HCEC 1CT (cell line): Measurements from ENCODE around the gene TDRD3.
"Not testable (repeated sequence)": the region's sequence is repeated elsewhere in the genome, so short reads cannot be mapped to it uniquely, and the experiment has no call there.

ENCODE experiments used
- DNase-seq: peaks from one replicate; pipeline ENCODE4 v3.0.0-alpha.2; 2017

Gene TDRD3

DNA sequence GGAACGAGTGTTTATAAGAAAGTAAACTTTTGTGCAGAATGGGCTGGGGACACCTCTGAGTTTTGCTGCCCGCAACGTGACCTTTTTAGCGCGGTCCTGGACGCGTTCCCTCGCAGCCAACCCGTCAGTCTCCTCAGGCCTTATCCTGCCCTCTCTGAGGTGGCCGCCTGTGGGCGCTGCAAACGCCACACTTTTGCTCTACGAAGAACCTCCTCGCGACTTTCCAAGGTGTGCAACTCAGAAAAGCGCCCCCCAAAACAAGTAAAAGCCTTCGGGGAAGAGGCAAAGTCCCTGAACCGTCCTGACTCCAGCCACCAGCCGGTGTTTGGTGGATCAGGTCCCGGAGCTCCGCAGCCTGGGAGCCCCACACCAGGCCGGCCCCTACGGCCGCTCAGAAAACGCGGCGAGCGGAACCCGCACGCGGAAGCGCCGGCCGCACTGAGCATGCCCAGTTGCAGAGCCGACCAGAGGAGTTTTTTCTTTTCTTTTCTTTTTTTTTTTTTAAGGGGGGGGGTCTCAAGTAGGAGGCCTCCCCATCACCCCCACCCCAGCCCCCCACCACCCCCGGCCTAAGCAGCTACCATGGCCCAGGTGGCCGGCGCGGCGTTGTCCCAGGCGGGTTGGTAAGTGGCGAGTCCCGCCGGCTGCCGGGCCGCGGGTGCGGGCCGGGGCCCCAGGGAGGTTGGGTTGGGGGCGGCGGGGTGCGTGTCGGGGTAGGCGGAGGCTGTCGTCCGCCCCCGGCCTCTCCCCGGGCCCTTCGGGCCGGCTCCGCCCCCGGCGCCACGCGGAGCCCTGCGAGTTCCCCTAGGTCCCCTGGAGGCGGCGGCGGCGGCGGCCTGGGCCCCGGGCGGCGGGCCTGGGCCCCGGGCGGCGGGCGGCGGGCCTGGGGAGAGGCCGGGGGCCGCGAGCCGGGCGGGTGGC, at the start of gene TDRD3:
TSS of gene TDRD3 (plus strand) at position 438 of the 921 bp plus-strand sequence. CDS start at position 583, 145 bp downstream.
- DNase-seq, result peak; percentile 84

DNA sequence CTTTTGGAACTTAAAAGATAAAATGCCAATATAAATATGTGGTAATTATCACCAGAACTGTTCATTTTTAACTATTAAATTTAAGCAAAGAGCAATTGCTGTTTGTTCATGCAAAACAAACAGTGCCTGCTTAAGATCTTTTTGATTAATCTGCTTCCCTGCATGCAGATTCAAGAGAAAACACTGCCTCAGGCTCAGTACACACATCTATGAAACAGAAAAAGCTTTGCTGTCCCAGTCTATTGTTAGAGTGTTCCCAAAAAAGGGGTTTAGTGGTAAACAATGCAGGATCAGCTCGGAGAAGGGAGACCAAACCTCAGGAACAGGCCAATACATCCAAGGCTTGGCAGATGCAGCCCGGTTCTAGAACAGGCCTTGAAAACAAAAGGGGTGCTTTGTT, 49.3 kb upstream of the TDRD3 start:
- no peak for DNase-seq

DNA sequence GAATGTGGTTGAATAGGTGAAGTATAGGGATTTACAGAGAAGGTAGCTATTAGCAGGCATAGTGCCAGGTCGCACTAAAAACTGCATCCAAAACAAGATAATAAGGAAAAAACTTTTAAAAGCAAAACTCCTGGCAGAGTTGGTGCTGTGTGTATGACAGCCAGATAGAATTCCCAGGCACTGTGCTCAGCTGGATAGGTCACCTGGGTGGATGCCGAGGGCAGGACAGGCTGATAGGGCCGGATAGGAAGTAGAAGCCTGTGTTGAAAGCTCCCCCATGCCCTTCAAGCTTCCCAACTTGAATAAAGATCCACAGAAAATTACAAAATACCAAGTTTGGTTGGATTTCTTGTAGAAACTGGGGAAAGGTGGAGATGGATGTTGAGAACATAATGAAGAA, 48.9 kb upstream of the TDRD3 start:
- no peak for DNase-seq

DNA sequence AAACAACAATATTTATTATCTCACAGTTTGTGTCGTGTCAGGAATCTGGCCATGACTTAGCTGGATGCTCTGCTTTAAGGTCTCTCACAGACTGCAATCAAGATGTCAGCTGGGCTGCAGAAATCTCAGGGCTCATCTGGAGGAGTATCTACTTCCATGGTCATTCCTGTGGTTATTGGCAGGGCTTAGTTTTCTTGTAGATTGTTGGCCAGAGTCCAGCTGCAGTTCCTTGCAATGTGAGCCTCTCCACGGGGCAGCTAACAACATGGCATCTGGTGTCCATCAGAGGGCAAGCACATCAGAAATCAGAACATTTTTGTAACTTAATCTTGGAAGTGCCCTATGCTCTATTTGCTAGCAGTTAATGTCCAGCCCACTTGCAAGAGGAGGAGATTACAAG, 45.7 kb upstream of the TDRD3 start:
- DNase-seq, result peak; percentile 75

DNA sequence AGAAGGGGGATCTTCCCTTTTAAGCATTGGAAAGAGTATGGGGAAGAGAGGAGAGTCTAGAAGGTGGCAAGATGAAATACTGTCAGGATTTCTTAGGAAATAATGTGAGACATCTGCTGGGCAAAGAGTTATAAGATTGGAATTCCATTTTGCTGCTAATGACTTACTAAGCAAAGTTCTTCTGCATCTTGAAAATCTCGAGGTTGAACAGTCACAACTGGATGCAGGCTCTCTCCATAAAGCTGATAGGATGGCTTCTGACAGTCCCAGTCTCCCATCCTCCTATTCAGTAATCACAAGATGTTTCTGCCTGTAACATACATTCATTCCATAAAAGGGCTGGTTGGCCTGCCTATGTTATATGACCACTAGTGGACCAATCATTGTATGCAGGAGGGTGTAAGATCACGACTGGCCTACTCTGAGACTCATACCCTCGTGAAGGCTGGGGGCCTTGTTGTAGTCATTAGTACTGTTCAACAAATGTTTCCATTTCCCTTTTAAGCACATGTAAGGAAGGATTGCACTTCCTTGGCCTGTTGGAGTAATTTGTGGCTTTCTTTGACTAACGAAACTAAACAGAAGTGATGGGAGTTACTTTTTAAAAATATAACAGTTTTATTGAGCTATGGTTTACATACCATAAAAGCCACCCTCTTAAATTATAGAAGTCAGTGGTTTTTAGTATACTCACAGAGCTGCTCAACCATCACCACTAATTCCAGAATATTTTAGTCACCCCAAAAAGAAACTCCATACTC, 45.0 kb upstream of the TDRD3 start:
- DNase-seq, result peak; percentile 31

DNA sequence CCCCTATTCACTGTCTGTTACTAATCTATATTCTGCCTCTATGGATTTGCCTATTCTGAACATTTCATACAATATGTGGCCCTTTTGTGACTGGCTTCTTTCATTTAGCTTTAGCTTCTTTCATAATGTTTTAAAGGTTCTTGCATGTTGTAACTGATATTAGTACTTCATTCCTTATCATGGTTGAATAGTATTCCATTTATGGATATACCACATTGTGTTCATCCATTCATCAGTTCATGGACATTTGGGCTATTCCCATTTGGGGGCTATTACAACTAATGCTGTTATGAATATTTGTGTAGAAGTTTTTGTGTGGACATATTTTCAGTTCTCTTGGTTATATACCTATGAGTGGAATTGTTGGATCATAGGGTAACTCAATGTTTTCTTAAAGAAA, 44.4 kb upstream of the TDRD3 start:
- DNase-seq, result no peak

DNA sequence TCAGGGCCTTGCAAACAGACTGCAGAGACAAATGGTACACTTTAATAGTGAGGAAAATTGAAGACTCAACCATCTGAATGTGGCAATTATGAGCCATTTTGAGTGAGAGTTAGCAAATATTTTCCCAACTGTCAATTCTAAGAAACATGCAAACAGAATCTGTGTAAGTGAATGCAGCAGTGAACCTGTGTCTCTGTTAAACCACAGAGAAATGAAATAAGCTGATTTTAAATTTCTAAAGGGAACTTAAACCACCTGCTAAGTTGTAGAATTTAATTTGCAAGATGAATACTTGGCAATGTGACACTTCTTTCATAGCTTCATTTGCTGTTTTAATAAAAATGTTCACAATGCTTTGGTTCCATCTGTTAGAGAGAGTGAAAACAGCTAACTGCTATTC, 42.0 kb upstream of the TDRD3 start:
- DNase-seq, result no peak

DNA sequence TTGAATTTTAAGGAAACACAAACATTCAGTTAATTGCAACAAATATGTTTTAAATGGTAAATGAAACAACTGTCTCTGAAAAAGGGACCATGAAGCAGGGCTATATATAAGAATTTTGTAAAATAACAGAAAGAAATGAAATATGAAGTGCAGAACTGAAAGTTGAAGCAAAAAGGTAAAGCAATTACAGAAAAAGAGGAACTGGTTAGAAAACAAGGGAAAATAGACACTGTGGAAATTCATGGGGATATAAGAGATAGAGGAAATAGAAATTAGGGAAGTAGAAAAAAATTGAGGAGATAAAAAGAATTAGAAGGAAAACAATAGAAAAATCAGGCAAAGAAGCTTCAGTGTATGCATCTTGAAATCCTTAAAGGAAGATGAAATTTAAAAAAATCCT, 40.0 kb upstream of the TDRD3 start:
- no peak for DNase-seq

DNA sequence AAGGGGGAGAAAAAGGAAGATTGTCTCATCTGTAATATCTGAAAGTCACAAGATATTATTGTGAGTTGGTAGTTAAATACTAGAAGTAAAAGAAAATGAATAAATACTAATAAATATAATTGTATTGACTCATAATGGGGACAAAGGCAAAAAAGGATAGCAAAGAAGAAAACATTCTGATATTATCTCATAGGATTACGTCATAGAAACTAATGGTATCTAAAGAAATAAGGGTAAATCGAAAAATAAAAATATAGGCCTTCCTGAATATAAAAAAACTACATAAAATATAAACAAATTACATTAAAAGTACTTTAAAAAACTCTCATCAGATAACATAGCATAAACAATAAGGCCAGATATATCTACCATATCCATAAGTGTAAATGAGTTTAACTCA, 38.6 kb upstream of the TDRD3 start:
- no peak for DNase-seq

DNA sequence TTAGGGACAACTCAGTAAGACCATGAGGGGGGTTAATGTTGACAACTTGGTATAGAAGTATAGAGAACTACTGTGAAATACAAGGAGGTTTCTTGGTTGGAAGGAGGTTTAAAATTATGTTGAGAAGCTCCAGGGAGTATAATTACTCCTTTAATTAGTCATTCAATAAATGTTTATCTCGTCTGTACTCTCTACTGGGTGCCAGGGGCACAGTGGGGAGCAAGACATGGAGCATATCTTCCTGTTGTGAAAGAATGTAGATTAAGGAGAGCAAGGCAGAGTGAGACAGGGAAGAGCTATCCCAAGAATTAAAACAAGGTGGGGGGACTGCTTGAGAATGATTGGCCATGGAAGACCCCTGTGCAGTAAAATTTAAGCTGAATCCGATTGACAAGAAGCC, 33.7 kb upstream of the TDRD3 start:
- DNase-seq, result no peak

DNA sequence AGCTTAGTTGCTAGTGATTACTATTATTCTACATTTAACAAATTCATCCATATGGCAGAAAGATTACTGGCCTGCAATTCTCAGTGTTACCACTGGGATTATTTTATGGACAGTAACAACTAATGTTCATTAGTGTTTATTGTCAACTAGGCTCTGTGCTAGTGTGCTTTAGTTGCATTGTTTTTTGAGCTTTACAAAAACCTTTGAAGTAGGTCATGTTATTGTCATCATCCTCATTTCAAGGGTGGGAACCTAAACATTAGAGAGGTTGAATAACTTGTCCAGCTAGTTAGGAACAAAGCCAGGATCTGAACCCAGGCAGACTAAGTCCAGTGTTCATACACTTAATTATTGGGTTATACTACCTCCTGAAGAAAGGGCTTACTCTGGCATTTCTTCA, 27.8 kb upstream of the TDRD3 start:
- no peak for DNase-seq

DNA sequence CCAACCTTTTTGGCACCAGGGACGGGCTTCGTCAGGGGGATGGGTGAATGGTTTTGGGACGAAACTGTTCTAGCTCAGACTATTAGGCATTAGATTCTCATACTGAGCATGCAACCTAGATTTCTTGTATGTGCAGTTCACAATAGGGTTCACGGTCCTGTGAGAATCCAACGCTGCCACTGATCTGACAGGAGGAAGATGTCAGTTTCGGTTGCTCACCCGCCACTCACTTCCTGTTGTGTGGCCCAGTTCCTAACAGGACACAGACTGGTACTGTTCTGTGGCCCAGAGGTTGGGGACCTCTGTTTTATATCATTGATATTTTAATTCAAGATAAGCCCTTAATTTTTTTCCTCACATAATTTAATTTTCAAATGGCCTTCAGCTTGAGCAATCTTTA, 26.7 kb upstream of the TDRD3 start:
- no peak for DNase-seq

DNA sequence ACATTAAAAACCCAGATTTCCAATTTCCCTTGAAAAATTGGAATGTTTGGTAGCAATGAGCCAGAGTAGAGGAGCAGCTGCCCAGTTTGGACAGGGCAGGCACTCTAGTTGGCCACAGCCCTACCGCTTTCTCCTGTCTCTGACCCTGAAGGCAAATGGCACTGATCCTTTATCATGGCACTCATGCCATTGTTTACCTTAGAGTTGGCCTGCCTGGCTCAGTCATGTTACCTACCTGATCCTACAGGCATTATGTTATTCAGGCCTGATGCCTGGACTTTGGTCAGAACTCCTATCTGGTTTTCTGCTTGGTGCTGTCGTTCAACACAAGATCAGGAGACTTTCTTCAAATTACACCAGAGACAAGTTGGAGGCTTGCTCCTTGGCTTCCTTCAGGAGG, 24.9 kb upstream of the TDRD3 start:
- no peak for DNase-seq

DNA sequence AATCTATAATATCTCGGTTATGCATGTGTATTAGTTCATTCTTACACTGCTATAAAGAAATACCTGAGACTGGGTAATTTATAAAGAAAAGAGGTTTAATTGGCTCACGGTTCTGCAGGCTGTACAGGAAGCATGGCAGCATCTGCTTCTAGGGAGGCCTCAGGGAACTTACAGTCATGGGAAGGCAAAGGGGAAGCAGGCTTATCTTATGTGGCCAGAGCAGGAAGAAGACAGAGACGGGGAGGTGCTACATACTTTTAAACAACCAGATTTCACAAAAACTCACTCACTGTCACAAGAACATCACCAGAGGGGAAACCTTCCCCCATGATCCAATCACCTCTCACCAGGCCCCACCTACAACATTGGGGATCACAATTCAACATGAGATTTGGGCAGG, 17.7 kb upstream of the TDRD3 start:
- not testable (repeated sequence) for DNase-seq

DNA sequence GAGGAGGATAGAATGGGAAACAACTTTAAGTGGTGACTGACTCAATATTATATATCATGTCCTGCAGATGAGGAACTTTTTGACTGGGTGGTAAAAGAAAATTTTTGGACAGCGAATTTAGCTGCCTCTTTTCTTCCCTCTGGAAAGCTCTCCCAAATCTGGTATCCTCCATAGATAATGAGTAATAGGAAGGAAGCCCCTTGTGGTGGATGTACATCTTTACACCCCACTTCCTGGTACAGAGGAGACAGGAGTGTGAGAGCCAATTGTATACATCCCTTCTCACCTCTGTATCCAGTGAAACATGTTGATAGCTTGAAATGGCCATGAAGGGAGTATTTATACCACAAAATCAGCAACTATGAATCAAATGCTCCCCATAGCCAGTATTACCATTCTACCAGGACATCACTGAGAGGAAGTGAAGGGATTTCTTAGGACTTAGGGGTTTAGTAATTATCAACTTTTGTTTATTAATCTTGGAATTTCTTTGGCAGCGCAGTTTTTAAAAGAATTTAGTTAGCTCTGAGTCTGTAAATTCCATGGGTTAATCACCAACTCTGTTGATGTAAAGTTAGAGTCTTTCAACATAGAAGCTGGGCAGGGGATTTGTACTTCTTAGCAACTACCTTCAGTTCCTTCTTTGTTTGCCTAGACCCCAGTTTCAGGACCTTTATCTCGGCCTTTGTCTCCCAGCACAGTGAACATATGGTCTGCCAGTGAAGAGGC, 17.0 kb upstream of the TDRD3 start:
- no peak for DNase-seq

DNA sequence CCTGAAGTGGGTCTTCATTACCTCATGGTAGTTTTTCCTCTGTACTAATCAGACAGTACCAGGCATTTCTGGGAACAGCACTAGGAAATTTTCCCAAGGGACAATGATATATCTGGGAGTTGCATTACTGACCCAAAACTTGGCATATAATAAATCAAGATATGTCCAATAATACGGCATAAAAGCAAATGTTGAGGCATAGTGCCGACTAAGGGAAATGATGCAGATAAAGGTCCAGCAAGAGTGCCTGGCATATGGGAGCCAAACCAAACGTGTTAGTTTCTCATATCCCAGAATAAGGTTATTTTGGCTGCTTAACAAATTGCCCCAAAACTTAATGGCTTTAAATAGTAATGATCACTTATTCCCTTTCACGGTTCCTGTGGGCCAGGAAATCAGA, 12.1 kb upstream of the TDRD3 start:
- DNase-seq, result no peak

DNA sequence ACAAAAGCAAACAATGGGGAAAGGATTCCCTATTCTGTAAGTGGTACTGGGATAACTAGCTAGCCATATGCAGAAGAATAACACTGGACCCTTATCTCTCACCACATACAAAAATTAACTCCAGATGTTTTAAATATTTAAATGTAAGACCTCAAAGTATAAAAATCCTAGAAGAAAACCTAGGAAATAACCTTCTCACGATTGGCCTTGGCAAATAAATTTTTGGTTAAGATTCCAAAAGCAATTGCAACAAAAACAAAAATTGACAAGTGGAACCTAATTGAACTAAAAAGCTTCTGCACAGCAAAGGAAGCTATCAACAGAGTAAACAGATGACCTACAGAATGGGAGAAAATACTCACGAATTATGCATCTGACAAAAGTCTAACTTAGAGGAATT, 10.8 kb upstream of the TDRD3 start:
- DNase-seq, result no peak

DNA sequence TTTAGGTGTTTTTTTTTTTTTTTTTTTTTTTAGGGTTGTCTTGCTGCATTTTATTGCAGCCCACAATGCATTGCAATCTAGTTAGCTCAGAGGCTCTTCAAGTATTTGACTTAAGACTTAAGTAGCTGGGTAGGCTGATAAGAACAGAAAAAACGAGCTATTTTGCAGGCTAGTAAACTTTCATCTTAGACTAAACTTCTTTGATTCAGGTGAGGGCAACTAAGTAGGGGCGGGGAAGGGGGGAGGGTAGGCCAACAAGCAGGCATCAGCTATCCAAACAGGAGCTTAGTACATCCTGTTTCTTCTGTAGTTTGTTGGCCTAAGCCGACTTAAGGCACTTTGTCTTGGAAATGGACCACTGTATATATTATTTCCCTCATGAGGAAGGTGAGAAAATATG, 4.9 kb upstream of the TDRD3 start:
- DNase-seq, result no peak

DNA sequence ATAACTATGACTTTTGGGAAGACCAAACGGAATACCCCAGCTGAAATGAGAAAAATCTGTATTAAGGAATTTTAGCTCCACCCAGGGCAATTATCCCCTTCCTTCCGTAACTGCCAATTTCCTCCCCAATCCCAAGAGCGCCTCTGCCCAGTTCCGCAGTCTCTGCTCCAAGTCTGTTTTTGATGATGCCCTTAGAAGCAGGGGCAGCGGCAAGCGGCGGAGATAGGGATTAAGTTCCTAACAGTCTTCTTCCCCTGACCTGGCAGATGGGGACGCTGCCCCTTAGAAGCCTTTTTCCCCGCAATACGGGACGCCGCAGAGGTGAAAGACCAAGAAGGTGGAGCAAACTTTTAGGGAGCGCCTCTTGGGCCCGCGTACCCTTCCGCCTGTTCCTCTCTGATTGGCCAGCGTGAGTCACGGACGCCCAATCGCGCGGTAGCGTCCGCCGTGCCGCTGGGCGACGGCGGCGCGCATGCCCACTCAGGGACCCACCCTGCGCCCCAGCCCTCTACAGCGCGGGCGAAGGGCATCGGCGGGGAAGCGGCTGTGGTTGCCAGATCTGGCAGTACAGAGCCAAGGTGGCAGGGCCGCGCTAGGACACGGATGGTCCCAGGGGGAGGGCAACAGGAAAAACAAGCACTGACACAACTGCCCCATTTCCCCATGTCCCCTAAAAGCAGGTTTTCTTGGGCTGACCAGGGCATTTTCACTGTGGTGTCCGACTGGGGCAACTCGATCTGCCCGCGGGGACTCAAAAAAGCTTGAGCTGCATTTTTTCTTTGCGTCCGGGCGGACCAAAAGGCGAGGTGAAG, 843 bp upstream of the TDRD3 start:
- DNase-seq, result peak; percentile 93

DNA sequence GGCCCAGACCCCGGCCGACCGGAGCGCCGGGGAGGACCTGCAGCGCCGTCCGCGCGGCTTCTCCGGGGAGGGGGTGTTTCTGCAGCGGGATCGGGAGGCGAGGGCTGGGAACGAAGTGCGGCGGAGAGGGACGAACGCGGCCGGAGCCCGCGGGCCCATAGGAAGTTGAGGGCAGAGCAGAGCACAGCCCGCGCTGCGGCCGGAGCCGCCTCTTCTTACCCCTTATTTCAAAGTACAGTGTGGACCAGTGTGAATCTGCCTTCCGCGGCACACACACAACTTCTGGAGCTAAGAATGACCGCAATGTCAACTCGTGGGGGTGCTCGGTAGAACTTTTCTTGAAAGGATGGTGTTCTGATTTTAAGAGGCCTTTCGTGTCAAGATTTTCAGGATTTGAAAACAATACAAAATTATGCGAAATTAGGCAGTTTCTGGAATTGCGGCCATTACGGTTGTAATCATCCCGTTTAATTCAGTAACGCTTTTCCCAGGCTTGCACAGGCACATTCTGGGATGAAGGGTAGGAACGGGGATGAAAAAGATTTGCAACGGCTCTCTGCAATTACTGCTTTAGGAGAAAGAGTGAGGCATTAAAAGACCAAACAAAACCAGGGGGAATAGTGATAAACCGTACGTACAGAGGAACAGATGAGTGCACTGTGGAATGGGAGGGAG, 821 bp downstream of the TDRD3 start:
- DNase-seq, result peak; percentile 76

DNA sequence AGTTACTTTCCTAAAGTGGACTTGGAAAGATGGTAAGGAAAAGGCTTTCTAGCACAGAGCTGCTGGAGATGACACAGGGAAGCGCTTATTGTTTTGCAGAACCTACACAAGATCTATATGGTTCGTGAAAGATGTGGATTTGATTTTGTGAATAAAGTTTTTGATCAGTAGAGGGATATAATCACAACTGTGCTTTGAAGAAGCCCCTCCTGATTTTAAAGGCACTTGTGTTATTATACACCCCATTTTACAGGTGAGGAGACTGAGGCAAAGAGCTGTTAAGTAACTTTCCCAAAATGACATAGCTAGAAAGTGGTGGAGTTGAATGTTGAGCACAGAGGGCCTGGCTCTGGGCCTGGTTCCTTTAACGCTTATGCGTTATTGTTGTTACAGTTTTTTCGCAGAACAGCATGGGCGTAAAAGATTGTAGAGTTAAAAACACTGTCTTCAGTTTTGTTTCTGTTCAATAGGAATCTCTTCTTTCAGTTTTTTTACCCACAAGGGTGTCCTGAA, 1.4 kb downstream of the TDRD3 start:
- DNase-seq, result no peak
